NOMO-1 treated with DMSO at 0.1 percent for 48 hours (cell line): ENCODE results near the gene MRPL34.

Experiments used
- DNase-seq: peaks from one replicate; lab custom pipeline; 2025; ENCODE audit not compliant: unreplicated experiment; lab: John Stamatoyannopoulos, UW

MRPL34 gene

GRCh38 chr19:17327654-17328516 lies 22.2 kb downstream of the MRPL34 start:
- no peak for DNase-seq

GRCh38 chr19:17328517-17329365 lies 23.1 kb downstream of the MRPL34 start:
- DNase-seq = no peak

- no peak for DNase-seq
Measured at GRCh38 chr19:17329366-17330261, 23.9 kb downstream of the MRPL34 start.

GRCh38 chr19:17330262-17331044 lies 24.8 kb downstream of the MRPL34 start:
- DNase-seq = no peak

- no peak for DNase-seq
Measured at GRCh38 chr19:17331045-17331558, 25.4 kb downstream of the MRPL34 start.

GRCh38 chr19:17332360-17332676 lies 26.6 kb downstream of the MRPL34 start:
- no peak for DNase-seq

- peak; percentile 19 for DNase-seq
Measured at GRCh38 chr19:17332677-17333581, 27.3 kb downstream of the MRPL34 start.

GRCh38 chr19:17333611-17334413 lies 28.1 kb downstream of the MRPL34 start:
- peak; percentile 92 for DNase-seq

GRCh38 chr19:17334414-17335409 lies 29.0 kb downstream of the MRPL34 start, which contains the start of gene ANO8:
Gene ANO8, minus strand, starts transcription at chr19:17334855. Its CDS starts 185 bp downstream, at chr19:17334670.
- peak; percentile 96 for DNase-seq

GRCh38 chr19:17335575-17335974 lies 29.9 kb downstream of the MRPL34 start:
- no peak for DNase-seq

GRCh38 chr19:17336872-17337674 lies 31.4 kb downstream of the MRPL34 start, which contains the start of gene GTPBP3:
Gene GTPBP3, plus strand, starts transcription at chr19:17337553. Its CDS starts 59 bp downstream, at chr19:17337612.
- peak; percentile 99 for DNase-seq

- DNase-seq = peak; percentile 14
Measured at GRCh38 chr19:17337675-17338432, 32.2 kb downstream of the MRPL34 start.

GRCh38 chr19:17338433-17339078 lies 32.9 kb downstream of the MRPL34 start:
- DNase-seq = no peak

- DNase-seq = no peak
Measured at GRCh38 chr19:17339088-17339741, 33.5 kb downstream of the MRPL34 start.
